Measurements from ENCODE around the gene ODR4.

DNA sequence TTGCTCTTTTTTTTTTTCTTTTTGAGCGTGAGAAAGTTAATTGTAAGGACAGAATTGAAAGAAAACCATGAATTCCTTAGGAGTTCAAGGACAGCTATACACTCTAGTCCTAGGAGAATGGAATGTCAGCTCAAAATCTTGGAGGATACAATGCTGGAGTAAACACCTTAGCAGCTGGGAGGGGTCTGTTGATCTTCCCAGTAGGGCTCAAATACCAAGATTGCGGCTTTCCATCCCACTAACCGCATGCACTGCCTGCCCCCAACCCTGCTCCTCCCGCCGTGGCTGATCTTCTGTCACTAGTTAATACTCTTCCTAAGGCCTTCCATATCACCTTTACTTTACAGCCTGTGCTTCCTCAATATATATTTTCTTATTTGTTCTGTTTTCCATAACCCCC lies 87.9 kb downstream of the ODR4 start:
- TF ChIP-seq POLR2A (IDR thresholded peaks at IDR 0.05; ENCODE audit: low read depth, low read length) (no peak), POLR2AphosphoS5 (IDR thresholded peaks at IDR 0.05; ENCODE audit: low read depth, low read length) (no peak)
